Measurements from ENCODE around the gene CDC14B. TPM values are rescaled to one million over a fixed set of nuclear protein-coding genes. Genes with fewer than 3 reads are reported as not detected.
"Not testable (repeated sequence)": the region's sequence is repeated elsewhere in the genome, so short reads cannot be mapped to it uniquely, and the experiment has no call there.

CDC14B gene
- total RNA-seq, 4 donors from 2014 or later: 5.8 to 10.9 (median 8.0) TPM

DNA sequence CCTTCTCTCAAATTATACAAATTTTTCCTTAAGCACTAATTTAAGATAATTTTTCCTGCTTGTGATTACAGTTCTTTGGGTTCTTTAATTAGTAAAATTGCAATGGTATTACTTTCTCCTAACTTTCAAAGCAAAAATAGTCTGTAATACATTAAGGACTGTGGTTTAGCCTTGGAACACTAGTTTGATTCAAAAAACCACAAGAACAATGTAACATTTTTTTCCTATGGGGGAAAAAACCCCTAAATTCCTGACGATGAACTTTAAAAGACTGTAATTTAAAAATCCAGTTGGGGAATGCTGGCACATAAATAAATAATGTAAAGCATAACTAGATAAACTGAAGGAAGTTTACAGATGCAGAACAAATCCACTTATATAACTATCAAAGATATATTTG lies 65.3 kb downstream of the CDC14B start:
- DNase-seq (ENCODE audit: low spot score in 2 of 2): no peak
- H3K4me3 ChIP-seq (ENCODE audit: low read depth, poor library complexity, severe bottlenecking): no peak overlapping the region
- intact Hi-C loops (cut with DNase I; ENCODE audit: low total_unique reads): no loop called here
- TF ChIP-seq, protein P1, sequence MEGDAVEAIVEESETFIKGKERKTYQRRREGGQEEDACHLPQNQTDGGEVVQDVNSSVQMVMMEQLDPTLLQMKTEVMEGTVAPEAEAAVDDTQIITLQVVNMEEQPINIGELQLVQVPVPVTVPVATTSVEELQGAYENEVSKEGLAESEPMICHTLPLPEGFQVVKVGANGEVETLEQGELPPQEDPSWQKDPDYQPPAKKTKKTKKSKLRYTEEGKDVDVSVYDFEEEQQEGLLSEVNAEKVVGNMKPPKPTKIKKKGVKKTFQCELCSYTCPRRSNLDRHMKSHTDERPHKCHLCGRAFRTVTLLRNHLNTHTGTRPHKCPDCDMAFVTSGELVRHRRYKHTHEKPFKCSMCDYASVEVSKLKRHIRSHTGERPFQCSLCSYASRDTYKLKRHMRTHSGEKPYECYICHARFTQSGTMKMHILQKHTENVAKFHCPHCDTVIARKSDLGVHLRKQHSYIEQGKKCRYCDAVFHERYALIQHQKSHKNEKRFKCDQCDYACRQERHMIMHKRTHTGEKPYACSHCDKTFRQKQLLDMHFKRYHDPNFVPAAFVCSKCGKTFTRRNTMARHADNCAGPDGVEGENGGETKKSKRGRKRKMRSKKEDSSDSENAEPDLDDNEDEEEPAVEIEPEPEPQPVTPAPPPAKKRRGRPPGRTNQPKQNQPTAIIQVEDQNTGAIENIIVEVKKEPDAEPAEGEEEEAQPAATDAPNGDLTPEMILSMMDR (IDR thresholded peaks at IDR 0.05): no peak
- TF ChIP-seq POLR2A (IDR thresholded peaks at IDR 0.05): no peak
- 43 to 66% methylated on average over 1 of the region's 1 CpG for WGBS, 2 donors

DNA sequence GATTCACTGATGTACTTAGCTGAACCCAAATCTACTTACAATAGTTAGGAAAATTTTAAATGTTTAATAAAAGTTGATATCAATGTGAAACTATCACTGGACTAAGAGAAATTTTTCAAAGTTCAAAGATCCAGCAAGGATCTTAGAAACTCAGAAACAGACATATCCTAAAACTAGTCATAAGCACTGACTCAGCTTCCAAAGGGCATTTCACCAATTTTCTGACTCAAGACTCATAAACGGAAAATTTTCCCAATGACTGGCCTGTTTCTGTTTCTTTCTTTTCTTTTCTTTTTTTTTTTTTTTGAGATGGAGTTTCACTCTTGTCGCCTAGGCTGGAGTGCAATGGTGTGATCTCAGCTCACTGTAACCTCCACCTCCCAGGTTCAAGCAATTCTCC lies 66.6 kb downstream of the CDC14B start:
- H3K4me3 ChIP-seq (ENCODE audit: low read depth, poor library complexity, severe bottlenecking): no peak overlapping the region
- TF ChIP-seq, protein P1 (IDR thresholded peaks at IDR 0.05): no peak
- TF ChIP-seq POLR2A (IDR thresholded peaks at IDR 0.05): no peak
- 51 to 62% methylated on average over 2 of the region's 2 CpGs for WGBS, 2 donors
- intact Hi-C loops (cut with DNase I; ENCODE audit: low total_unique reads): no loop called here
- DNase-seq (ENCODE audit: low spot score in 2 of 2): no peak

- intact Hi-C loops (cut with DNase I; ENCODE audit: low total_unique reads): no loop called here
- no peak for TF ChIP-seq POLR2A (IDR thresholded peaks at IDR 0.05)
- TF ChIP-seq, protein P1 (IDR thresholded peaks at IDR 0.05): no peak
- WGBS, 2 donors: 77 to 86% methylated on average over 6 of the region's 6 CpGs
- no peak overlapping the region for H3K4me3 ChIP-seq (ENCODE audit: low read depth, poor library complexity, severe bottlenecking)
- DNase-seq (ENCODE audit: low spot score in 2 of 2): no peak
These were observed 68.2 kb downstream of the CDC14B start for GRCh38 chr9:96551403-96551802.

DNA sequence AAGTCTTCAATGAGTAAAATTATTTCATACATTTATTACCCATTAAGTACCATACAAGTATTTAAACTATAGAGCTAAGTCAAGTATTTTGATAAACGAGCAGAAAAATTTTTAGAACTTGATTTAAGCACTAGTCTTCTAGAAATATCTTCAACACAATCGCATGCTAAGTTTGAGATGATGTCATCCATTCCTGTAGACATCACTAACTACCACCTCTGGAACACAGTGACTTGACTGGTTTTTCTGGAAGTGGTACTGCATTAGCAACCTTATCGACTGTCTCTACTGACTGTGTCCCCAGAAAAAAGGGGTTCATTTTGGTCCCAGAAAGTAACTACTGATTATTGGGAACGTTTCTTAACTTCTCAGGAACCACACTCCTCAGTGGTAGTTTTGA lies 69.0 kb downstream of the CDC14B start:
- WGBS, 2 donors: 70 to 73% methylated on average over 4 of the region's 4 CpGs
- intact Hi-C loops (cut with DNase I; ENCODE audit: low total_unique reads): no loop called here
- TF ChIP-seq, protein P1 (IDR thresholded peaks at IDR 0.05): no peak
- TF ChIP-seq POLR2A (IDR thresholded peaks at IDR 0.05): no peak
- H3K4me3 ChIP-seq (ENCODE audit: low read depth, poor library complexity, severe bottlenecking): no peak overlapping the region
- no peak for DNase-seq (ENCODE audit: low spot score in 2 of 2)

DNA sequence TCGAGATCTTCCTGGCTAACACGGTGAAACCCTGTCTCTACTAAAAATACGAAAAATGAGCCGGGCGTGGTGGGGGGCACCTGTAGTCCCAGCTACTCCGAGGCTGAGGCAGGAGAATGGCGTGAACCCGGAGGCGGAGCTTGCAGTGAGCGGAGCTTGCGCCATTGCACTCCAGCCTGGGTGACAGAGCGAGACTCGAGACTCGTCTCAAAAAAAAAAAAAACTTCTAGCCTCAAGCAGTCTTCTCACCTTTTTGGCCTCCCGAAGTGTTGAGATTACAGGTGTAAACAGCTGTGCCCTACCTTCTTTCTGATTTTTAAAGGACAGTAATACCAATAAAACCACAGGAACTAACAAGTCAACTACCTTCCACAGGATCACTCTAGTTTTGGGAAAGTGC lies 76.5 kb downstream of the CDC14B start:
- DNase-seq (ENCODE audit: low spot score in 2 of 2); H3K4me3 ChIP-seq (ENCODE audit: low read depth, poor library complexity, severe bottlenecking); intact Hi-C loops (cut with DNase I; ENCODE audit: low total_unique reads): not testable (repeated sequence)
- whole genome bisulfite sequencing, 2 donors: 94 to 97% methylated on average over 15 of the region's 15 CpGs

- no peak overlapping the region for H3K4me3 ChIP-seq (ENCODE audit: low read depth, poor library complexity, severe bottlenecking)
- no peak for DNase-seq (ENCODE audit: low spot score in 2 of 2)
- intact Hi-C loops (cut with DNase I; ENCODE audit: low total_unique reads): no loop called here
- TF ChIP-seq POLR2A (IDR thresholded peaks at IDR 0.05): no peak
- TF ChIP-seq, protein P1 (IDR thresholded peaks at IDR 0.05): no peak
- 97 to 98% methylated on average over 3 of the region's 3 CpGs for WGBS, 2 donors
These were observed 79.5 kb downstream of the CDC14B start for GRCh38 chr9:96540106-96540505.

Data from lower leg skin (tissue), 4 donors.